Fibroblast of upper back skin (primary cell): Measurements from ENCODE around the gene IPO4.
A peak's percentile ranks its signal among the peaks of the same experiment; 100 is the strongest.

ENCODE experiments used
- DNase-seq: peaks from one replicate; pipeline ENCODE4 v3.0.0-alpha.2; 2013

The IPO4 gene

GRCh38 chr14:24192933-24193332, 4.3 kb upstream of the IPO4 start:
- DNase-seq = no peak

DNA sequence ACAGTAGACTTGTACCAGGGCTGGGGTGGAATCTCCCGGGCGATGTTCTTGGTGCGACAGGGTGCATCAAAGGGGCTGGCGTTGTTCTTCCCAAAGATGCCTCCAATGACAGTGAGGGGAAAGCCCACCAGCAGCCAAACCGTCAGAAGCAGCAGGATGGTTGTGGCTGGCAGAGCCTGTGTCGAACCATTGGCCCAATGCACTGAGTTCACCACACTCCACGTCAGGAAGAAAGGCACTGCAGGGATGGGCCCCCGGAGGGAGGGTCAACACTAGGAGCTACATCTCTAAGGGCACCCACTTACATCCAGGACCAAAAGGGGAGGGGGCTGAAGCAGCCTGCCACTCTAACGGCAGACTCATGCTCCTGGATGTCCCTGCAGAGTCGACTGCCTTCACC, 1.8 kb upstream of the IPO4 start:
- no peak for DNase-seq

DNA sequence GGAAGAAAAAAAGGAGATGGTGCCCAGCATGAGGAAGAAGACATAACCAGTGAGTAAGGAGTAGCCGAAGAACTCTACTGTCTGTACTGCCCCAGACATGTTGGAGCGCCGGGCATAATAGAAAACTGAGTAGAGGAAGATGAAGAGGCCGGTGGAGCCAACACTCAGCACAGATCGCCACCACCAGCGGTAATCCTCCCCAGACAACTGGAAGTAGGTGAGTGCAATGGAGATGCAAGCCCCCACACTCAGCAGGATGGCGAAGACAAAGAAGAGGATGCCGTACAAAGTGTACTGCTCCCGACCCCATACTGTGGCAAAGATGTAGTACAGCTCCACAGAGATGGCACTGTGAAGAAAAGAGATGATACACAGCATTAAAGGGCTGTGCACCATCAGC, 844 bp upstream of the IPO4 start:
- DNase-seq = no peak

DNA sequence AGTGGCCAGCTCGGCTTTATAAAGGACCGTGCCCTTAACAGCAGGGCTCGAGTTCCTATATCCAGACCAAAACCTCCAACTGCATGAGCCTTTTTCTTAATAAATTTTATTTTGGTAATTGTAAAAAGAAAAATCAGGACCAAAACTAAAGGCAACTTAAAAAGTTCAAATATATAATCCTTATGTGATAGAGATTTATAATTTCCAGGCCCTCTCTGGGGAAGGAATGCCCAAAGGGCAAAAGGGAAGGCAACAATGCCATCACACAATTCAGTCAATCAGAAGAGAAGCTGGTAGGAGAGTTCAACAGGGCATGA, 401 bp upstream of the IPO4 start:
- DNase-seq = no peak

DNA sequence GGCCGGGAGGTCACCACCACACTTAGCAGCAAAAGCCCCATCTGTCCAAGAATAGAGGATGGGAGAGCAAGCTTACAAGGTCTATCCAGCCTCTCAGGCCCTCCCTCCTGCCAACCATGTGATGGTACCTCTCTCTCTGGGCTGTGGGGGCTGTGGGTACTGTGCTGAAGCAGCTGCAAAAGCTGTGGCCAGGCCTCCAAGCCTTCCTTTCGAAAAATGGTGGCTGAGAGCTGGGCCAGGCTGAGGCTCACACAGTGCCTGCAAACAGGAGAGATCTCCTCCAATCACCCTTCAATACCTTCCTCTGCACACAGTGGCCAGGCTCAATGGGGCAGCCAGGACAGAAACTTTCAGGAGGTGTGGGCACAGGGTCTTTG, 1.1 kb downstream of the IPO4 start:
- no peak for DNase-seq

- no peak for DNase-seq
These were observed 1.6 kb downstream of the IPO4 start for GRCh38 chr14:24186831-24187538.

- no peak for DNase-seq
These were observed 2.9 kb downstream of the IPO4 start for GRCh38 chr14:24185741-24186140.

- no peak for DNase-seq
These were observed 3.6 kb downstream of the IPO4 start for GRCh38 chr14:24185026-24185425.

DNA sequence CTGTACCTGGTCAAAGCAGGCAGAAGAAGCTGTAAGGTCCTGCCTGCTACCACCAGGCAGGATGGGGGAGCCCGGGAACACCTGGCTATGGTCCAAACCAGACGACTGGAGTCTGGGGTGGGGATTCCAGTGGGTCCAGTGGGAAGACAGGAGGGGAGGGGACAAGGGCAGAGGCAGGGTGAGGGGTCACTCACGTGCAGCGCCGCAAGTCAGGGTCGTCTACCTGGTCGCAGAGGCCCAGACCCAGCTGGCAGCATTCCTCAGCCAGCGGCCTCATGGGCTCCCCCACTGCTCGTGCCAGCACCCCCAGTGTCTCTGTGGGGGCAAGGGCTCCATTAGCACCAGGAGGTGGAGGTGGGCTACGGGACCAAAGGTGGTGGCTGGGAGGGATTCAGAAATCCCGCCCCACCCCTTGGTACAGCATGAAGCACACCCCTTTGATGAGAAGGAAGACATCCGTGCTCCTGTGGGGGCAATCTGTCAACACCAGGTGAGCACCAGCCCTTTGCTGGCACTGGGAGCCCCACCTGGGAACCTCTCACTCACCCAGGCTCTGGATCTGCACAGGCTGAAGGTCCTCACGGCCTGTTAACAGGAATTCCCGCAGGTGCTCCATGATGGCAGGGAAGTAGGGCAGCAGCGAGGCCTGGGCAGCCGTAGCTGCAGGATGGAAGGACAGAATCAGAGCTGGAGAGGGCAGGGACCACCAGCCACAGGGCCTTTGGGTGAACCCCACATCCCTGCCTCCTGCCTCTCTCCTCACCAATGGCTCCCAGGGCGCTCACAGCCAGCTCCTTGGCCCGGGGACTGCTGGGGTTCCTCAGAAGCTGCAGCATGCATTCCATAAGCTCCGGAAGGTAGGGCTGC, 4.3 kb downstream of the IPO4 start:
- no peak for DNase-seq

GRCh38 chr14:24183014-24183481, 5.6 kb downstream of the IPO4 start:
- no peak for DNase-seq

DNA sequence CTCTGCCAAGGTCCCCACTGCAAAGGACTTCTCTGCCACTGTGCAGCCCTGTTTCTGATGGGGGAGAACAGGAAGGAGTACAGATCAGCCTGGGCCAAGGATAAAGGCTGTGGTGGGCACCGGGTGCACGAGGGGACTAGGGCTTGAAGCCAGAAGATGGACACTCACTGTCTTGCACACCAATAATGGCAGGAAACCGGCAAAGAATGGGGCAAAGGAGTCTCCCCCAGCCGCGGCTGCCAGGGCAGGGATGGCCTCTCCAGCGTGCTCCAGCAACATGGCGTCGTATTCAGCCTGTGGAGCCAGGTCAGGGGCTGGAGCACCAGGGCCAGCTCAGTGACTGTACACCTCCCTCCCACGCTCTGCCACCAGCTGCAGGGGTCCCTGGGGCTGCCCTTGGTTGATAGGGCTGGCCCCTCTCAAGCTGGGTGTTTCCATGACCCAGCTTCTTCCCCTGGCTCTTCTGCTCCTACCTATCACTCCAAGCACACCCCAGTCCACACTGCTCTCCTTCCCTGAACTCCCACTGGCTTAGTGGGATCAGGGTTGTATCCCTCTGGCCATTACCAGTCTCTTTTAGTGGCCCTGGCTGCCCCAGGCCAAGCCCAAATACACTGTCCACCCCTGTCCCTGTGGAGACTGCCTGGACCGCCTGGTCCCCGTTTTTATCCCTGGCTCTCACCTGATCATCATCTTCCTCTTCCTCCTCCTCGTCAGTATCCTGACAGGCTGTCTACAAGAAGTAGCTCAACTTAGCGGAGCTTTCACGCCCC, 6.3 kb downstream of the IPO4 start:
- no peak for DNase-seq

DNA sequence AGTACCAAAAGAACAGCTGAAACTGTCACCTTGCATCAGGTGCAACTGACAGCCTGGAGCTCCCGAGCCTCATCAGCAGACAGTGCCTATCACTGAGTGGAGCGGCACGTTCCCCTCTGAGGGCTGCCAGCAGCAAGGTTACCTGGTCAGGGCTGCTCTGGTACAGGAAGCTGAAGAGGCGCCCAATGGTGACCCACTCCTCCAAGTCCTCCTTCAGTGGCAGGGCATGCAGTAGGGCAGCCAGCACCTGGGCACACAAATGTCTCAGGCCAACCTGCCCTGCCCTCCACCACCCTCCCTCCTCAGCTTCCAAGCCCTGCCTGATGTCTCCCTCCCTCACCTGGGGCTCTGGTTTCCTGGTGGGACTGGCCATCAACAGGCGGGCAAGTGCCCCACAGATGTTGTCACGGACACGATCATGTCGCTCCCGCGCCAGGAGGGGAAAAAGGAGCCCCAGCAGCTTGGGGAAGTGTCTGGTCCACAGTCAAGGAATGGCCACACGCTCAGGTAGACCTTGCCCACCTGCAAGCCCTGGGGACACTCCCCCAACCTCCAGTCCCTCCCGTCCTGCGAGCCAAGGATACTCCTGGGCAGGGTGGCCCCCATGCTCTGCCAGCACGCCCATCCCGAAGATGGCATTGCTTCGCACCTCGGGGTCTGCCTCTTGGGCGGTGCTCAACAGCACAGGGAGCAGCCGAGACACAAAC, 7.1 kb downstream of the IPO4 start:
- DNase-seq = no peak

GRCh38 chr14:24179961-24180796, 8.4 kb downstream of the IPO4 start:
- DNase-seq = peak; percentile 49

DNA sequence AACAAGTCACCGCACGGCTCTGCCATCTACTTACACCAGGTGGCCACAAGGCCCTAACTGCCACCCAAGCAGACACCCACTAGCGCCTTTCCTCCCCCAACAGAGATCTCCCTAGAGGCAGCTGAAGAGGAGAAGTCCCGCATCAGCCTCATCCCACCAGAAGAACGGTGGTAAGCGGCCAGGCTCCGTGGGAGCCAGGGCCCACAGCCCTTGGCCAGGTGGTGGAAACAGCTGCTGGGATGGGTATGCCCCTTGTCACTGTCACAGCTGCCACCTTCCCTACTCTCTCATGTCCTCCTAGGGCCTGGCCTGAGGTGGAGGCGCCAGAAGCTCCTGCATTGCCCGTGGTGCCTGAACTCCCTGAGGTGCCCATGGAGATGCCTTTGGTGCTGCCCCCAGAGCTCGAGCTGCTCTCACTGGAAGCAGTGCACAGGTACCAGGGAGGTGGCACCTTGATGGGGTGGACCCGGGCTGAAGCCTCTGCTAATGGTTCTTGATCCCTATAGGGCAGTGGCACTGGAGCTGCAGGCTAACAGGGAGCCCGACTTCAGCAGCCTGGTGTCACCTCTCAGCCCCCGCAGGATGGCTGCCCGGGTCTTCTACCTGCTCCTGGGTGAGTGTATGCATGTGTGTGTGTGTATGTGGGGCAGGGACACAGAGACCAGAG, 9.2 kb downstream of the IPO4 start:
- DNase-seq = no peak

- no peak for DNase-seq
These were observed 10.0 kb downstream of the IPO4 start for GRCh38 chr14:24178399-24179178.

- no peak for DNase-seq
These were observed 10.7 kb downstream of the IPO4 start for GRCh38 chr14:24177891-24178290.

DNA sequence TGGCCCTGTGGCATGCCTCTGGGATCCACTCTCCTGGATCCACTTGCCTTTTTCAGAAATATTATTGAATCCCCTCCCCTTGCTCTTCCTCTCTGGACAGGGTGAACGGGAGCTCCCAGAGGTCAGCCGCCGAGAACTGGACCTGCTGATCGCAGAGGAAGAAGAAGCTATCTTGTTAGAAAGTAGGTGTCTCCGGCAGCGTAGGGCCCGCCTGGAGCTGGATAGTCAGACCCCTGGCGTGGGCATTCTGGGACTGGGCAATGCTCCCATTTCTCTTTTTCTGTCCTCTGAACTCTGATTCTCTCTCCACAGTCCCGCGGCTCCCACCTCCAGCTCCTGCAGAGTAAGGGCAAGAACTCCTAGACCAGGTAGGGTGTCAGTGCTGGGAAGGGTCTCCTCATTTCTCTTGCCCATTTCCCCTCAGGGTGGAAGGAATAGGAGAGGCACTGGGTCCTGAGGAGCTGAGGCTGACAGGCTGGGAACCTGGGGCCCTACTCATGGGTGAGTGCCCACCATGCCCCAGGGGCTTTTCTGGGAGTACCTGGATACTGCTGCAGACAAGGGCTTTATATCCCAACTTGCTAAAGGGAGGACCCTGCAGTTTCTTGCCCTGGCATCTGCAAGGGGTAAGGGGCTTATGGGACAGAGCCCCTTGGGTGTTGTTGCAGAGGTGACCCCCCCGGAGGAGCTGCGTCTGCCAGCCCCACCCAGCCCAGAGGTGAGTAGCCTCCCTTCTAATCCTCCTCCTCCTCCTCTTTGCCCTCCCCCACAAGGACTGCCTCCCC, 11.4 kb downstream of the IPO4 start:
- DNase-seq = no peak

DNA sequence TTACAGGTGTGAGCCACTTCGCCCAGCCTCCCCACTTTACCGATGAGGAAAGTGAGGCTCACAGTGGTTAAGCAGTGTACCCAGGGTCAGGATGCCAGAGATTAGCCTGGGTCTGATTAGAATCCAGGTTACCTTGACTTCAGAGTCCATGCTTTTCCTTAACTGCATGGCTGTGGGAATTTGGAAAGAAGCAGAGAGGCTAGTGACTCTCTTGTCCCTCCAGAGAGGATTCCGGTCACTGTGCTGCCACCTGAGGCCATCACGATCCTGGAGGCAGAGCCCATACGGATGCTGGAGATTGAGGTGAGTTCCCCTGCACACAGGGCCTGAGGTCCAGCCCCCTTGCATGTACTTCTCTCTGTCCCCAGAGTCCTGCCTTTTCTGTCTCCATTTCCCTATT, 12.0 kb downstream of the IPO4 start:
- DNase-seq = no peak

GRCh38 chr14:24172871-24173281, 15.7 kb downstream of the IPO4 start:
- no peak for DNase-seq
